GM21528 (cell line): Measurements from ENCODE around the gene CTSW.

Source experiments
- ATAC-seq: cut with Tn5 transposase; IDR thresholded peaks from one replicate; pipeline ENCODE4 v1.9.1; 2021; ENCODE audit warnings: mild to moderate bottlenecking, moderate library complexity; ENCODE audit not compliant: unreplicated experiment, low FRiP score

Gene CTSW

GRCh38 chr11:65865550-65866172 lies 14.0 kb upstream of the CTSW start:
- ATAC-seq = no peak

- no peak for ATAC-seq
These were observed 12.9 kb upstream of the CTSW start for GRCh38 chr11:65866509-65867283.

- ATAC-seq = no peak
These were observed 12.2 kb upstream of the CTSW start for GRCh38 chr11:65867284-65868071.

- no peak for ATAC-seq
These were observed 11.5 kb upstream of the CTSW start for GRCh38 chr11:65868076-65868667.

- no peak for ATAC-seq
These were observed 10.7 kb upstream of the CTSW start for GRCh38 chr11:65868907-65869306.

GRCh38 chr11:65869643-65870306 lies 9.9 kb upstream of the CTSW start:
- no peak for ATAC-seq

GRCh38 chr11:65870307-65870658 lies 9.4 kb upstream of the CTSW start:
- ATAC-seq = no peak

GRCh38 chr11:65870706-65871681 lies 8.6 kb upstream of the CTSW start:
- ATAC-seq = no peak

GRCh38 chr11:65871811-65872548 lies 7.7 kb upstream of the CTSW start:
- ATAC-seq = no peak

GRCh38 chr11:65872586-65873317 lies 6.9 kb upstream of the CTSW start, which contains the start of gene EFEMP2:
TSS of gene EFEMP2 (minus strand) at chr11:65872800. CDS start at chr11:65872354, 446 bp downstream.
- ATAC-seq = no peak

GRCh38 chr11:65873318-65874156 lies 6.1 kb upstream of the CTSW start:
- ATAC-seq = peak; percentile 63

GRCh38 chr11:65880027-65880426 lies 390 bp downstream of the CTSW start:
- ATAC-seq = no peak

- ATAC-seq = no peak
These were observed 1.3 kb downstream of the CTSW start for GRCh38 chr11:65880844-65881421.

GRCh38 chr11:65882120-65883057 lies 2.8 kb downstream of the CTSW start:
- ATAC-seq = no peak

- no peak for ATAC-seq
These were observed 3.6 kb downstream of the CTSW start for GRCh38 chr11:65883058-65883761.
